AG10803 (cell line): ENCODE data around the gene ADGRA1.

ENCODE experiments used
- DNase-seq: peaks from one replicate; pipeline ENCODE4 v3.0.0; 2010; ENCODE audit warnings: low read depth
- H3K4me3 ChIP-seq: 2 replicates; pipeline ENCODE4 v1.5.1; 2011; ENCODE audit warnings: mild to moderate bottlenecking, low read length, control low read depth
- CTCF ChIP-seq: conservative IDR thresholded peaks from 2 replicates; pipeline ENCODE4 v1.5.1; 2011; ENCODE audit warnings: mild to moderate bottlenecking, low read length, control low read depth, inconsistent platforms

ADGRA1 gene

GRCh38 chr10:133042816-133043215, 44.9 kb upstream of the ADGRA1 start:
- no peak overlapping the region for H3K4me3 ChIP-seq
- no peak for TF ChIP-seq CTCF
- no peak for DNase-seq

- no peak overlapping the region for H3K4me3 ChIP-seq
- TF ChIP-seq CTCF, result no peak
These were observed 44.0 kb upstream of the ADGRA1 start for GRCh38 chr10:133043541-133044225.

GRCh38 chr10:133044401-133044811, 43.3 kb upstream of the ADGRA1 start:
- no peak for TF ChIP-seq CTCF
- no peak overlapping the region for H3K4me3 ChIP-seq
- DNase-seq, result no peak

More at GRCh38 chr10:133043541-133044225, 44.0 kb upstream of the ADGRA1 start:
- DNase-seq, result no peak

- DNase-seq, result no peak
- TF ChIP-seq CTCF, result no peak
- H3K4me3 ChIP-seq, result no peak overlapping the region
These were observed 42.0 kb upstream of the ADGRA1 start for GRCh38 chr10:133045556-133046389.

- TF ChIP-seq CTCF, result no peak
- no peak overlapping the region for H3K4me3 ChIP-seq
- no peak for DNase-seq
These were observed 41.3 kb upstream of the ADGRA1 start for GRCh38 chr10:133046390-133046765.

- TF ChIP-seq CTCF, result no peak
These were observed 40.1 kb upstream of the ADGRA1 start for GRCh38 chr10:133047526-133048123.

GRCh38 chr10:133048266-133048665, 39.5 kb upstream of the ADGRA1 start:
- H3K4me3 ChIP-seq, result no peak overlapping the region
- DNase-seq, result no peak
- TF ChIP-seq CTCF, result no peak

More at GRCh38 chr10:133047526-133048123, 40.1 kb upstream of the ADGRA1 start:
- no peak overlapping the region for H3K4me3 ChIP-seq
- no peak for DNase-seq
